ENCODE results near the gene SH3PXD2B.
"Not testable (repeated sequence)": the region's sequence is repeated elsewhere in the genome, so short reads cannot be mapped to it uniquely, and the experiment has no call there.

SH3PXD2B gene

GRCh38 chr5:172362755-172363154, 91.6 kb downstream of the SH3PXD2B start:
- DNase-seq, result no peak

GRCh38 chr5:172361566-172362238, 92.6 kb downstream of the SH3PXD2B start:
- no peak for DNase-seq

GRCh38 chr5:172358345-172358744, 96.0 kb downstream of the SH3PXD2B start:
- no peak for DNase-seq

- no peak for DNase-seq
Measured at GRCh38 chr5:172356527-172356926, 97.8 kb downstream of the SH3PXD2B start.

- DNase-seq, result no peak
Measured at GRCh38 chr5:172356047-172356446, 98.3 kb downstream of the SH3PXD2B start.

GRCh38 chr5:172353846-172354245, 100.5 kb downstream of the SH3PXD2B start:
- DNase-seq, result no peak

- no peak for DNase-seq
Measured at GRCh38 chr5:172353271-172353812, 101.0 kb downstream of the SH3PXD2B start.

- DNase-seq, result not testable (repeated sequence)
Measured at GRCh38 chr5:172352526-172352925, 101.8 kb downstream of the SH3PXD2B start.

- no peak for DNase-seq
Measured at GRCh38 chr5:172351240-172351778, 103.0 kb downstream of the SH3PXD2B start.

GRCh38 chr5:172350212-172351181, 103.8 kb downstream of the SH3PXD2B start:
- DNase-seq, result no peak

- DNase-seq, result not testable (repeated sequence)
Measured at GRCh38 chr5:172348733-172349132, 105.6 kb downstream of the SH3PXD2B start.

- no peak for DNase-seq
Measured at GRCh38 chr5:172348084-172348483, 106.2 kb downstream of the SH3PXD2B start.

- no peak for DNase-seq
Measured at GRCh38 chr5:172347496-172348052, 106.8 kb downstream of the SH3PXD2B start.

- no peak for DNase-seq
Measured at GRCh38 chr5:172345881-172346280, 108.4 kb downstream of the SH3PXD2B start.

- no peak for DNase-seq
Measured at GRCh38 chr5:172344855-172345409, 109.4 kb downstream of the SH3PXD2B start.

GRCh38 chr5:172343741-172344140, 110.6 kb downstream of the SH3PXD2B start:
- DNase-seq, result no peak

GRCh38 chr5:172342918-172343317, 111.4 kb downstream of the SH3PXD2B start:
- DNase-seq, result no peak

- DNase-seq, result no peak
Measured at GRCh38 chr5:172339264-172340180, 114.8 kb downstream of the SH3PXD2B start.

GRCh38 chr5:172336676-172337285, 117.5 kb downstream of the SH3PXD2B start:
- no peak for DNase-seq

GRCh38 chr5:172336264-172336663, 118.1 kb downstream of the SH3PXD2B start:
- DNase-seq, result no peak

GRCh38 chr5:172335721-172336120, 118.6 kb downstream of the SH3PXD2B start:
- DNase-seq, result no peak

All from activated naive CD4-positive, alpha-beta T cell (primary cell).